ENCODE measurements around the gene SLC5A4. TPM values are rescaled to one million over a fixed set of nuclear protein-coding genes. Genes with fewer than 3 reads are reported as not detected.

The SLC5A4 gene
- total RNA-seq, 1 experiment from 2014 or later: not detected

DNA sequence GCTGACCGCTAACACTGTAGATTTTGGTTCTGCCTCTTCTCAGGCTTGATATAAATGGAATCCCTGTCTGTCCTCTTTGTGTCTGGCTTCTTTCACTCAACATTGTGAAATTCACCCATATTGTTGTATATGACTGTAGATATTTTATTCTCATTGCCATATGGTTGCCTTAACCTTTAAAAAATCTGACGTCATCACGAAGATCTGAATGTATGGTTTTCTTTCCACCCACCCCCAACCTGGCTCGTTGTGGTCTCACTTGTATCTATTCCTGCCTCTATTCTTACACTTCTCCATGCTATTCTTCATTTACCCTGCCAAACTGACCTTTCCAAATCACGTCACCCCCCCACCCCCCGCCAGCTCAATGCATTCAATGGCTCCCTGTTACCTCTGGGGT is 74.1 kb downstream of the SLC5A4 start:
- no TSS peak for BruUV-seq (replicated peaks)
- no peak overlapping the region for H2AFZ ChIP-seq
- no peak overlapping the region for H3K4me3 ChIP-seq
- POLR2A ChIA-PET (ENCODE audit: unreplicated experiment): no interaction called here
- H3K27ac ChIP-seq: no peak overlapping the region
- H3K4me1 ChIP-seq (replicated peaks; ENCODE audit: insufficient read depth): no peaks in the 10 kb centered on the region
- CTCF ChIA-PET: no interaction called here
- peaks cover 76% of the 10 kb centered on the region for H3K27me3 ChIP-seq (ENCODE audit: insufficient read depth, low read depth)
- no peaks in the 10 kb centered on the region for H3F3A ChIP-seq (ENCODE audit: insufficient read depth, low read depth)
- intact Hi-C loops (cut with micrococcal nuclease; ENCODE audit: unreplicated experiment): no loop called here
- H3K9me2 ChIP-seq (ENCODE audit: insufficient read depth): no peaks in the 10 kb centered on the region
- DNase-seq: no peak
- no peak for TF ChIP-seq EZH2 (IDR thresholded peaks at IDR 0.05; ENCODE audit: low read depth)
- TF ChIP-seq, protein P1, sequence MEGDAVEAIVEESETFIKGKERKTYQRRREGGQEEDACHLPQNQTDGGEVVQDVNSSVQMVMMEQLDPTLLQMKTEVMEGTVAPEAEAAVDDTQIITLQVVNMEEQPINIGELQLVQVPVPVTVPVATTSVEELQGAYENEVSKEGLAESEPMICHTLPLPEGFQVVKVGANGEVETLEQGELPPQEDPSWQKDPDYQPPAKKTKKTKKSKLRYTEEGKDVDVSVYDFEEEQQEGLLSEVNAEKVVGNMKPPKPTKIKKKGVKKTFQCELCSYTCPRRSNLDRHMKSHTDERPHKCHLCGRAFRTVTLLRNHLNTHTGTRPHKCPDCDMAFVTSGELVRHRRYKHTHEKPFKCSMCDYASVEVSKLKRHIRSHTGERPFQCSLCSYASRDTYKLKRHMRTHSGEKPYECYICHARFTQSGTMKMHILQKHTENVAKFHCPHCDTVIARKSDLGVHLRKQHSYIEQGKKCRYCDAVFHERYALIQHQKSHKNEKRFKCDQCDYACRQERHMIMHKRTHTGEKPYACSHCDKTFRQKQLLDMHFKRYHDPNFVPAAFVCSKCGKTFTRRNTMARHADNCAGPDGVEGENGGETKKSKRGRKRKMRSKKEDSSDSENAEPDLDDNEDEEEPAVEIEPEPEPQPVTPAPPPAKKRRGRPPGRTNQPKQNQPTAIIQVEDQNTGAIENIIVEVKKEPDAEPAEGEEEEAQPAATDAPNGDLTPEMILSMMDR (conservative IDR thresholded peaks at IDR 0.05): no peak
- H4K20me1 ChIP-seq (ENCODE audit: insufficient read depth): no peaks in the 10 kb centered on the region
- no peaks in the 10 kb centered on the region for H3K36me3 ChIP-seq (ENCODE audit: low read depth)
- no peak overlapping the region for H3K4me2 ChIP-seq
- no peaks in the 10 kb centered on the region for H3K9me3 ChIP-seq (ENCODE audit: insufficient read depth, low read depth)
- H3K79me2 ChIP-seq (ENCODE audit: low read depth): no peaks in the 10 kb centered on the region

DNA sequence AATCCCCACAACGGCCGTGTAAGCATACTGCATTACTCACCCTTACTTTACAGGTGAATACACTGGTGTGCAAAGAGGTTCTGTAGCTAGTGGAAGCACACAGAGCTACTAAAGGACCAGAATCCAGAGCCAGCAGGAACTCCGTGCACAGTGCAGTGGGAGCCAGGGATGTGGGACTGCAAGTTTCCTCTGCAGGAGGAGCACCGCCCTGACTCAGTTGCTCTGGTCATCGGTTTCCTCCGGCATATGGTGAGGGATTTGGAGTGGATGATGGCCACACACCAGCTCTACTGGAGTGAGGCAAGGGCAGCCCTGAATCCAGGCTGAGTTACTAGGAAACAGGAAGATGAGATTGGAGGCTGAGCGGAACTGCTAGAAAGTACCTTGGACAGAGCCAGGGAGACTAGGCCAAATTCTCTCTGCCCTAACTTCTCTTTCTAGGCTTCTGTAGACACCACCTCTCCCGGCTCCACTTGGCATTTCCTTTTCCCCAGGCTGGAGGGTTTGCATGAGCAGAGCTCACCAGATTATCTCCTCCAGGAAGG is 77.9 kb downstream of the SLC5A4 start:
- Histone ChIP-seq H3K9me2 (ENCODE audit: insufficient read depth) (no peaks in the 10 kb centered on the region), H3F3A (ENCODE audit: insufficient read depth, low read depth) (no peaks in the 10 kb centered on the region), H3K79me2 (ENCODE audit: low read depth) (no peaks in the 10 kb centered on the region), H3K4me1 (replicated peaks; ENCODE audit: insufficient read depth) (no peaks in the 10 kb centered on the region), H3K36me3 (ENCODE audit: low read depth) (no peaks in the 10 kb centered on the region), H3K27me3 (ENCODE audit: insufficient read depth, low read depth) (peaks cover 76% of the 10 kb centered on the region), H2AFZ (no peak overlapping the region), H3K9me3 (ENCODE audit: insufficient read depth, low read depth) (no peaks in the 10 kb centered on the region), H4K20me1 (ENCODE audit: insufficient read depth) (no peaks in the 10 kb centered on the region; the same call in 1 of the 2 replicates), H3K27ac (no peak overlapping the region), H3K4me2 (no peak overlapping the region), H3K4me3 (no peak overlapping the region)
- BruUV-seq (replicated peaks): no TSS peak
- ChIA-PET CTCF (no interaction called here), POLR2A (ENCODE audit: unreplicated experiment) (no interaction called here)
- intact Hi-C loops (cut with micrococcal nuclease; ENCODE audit: unreplicated experiment): no loop called here
- no peak for TF ChIP-seq EZH2 (IDR thresholded peaks at IDR 0.05; ENCODE audit: low read depth)
- TF ChIP-seq, protein P1 (conservative IDR thresholded peaks at IDR 0.05): no peak
- no peak for DNase-seq

DNA sequence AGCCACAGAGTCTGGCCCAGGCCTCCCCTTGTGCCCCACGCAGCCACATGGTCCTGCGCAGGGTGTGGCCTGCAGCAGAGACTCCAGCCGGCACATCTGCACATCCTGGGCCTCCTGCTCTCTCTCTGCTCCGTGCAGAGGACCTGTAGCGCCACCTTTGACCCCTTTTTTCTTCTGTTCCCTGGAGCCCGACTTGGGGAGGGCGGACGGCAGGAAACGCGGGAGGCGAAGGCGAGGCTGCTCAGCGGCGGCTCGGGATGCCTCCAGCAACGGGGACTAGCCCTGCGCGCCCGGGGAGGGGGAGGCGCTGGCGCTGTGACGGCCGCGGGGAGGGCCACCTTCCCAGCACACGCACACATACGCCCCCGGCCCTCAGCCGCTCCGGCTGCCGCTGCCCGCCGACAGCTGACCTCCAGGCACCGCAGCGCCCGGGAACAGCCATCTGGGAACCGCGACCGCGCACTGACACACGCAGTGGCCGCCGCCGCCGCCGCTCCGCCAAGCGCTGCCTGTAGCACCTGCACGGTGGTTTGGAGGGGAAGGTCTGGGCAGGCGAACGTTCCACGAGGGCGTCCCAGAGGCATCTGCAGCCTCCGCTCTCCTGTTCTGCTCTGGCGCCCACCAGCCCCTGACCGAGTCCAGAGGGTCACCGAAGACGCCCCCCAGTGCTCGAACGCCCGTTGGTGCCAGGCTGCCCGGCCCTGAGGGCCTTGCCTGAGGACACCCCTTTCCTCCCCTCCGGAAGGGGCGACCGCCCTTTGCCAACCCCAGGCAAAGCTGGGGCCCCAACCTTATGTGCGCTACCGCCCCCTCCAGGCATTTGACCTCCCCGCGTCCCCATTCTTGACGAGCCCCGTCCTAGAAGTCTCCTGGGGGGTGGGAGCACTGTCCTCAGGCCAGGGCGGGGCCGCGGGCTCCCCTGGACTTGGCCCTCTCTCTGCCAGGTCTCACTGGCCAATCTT is 79.2 kb downstream of the SLC5A4 start:
- intact Hi-C loops (cut with micrococcal nuclease; ENCODE audit: unreplicated experiment): no loop called here

More for the DNA sequence above, 79.2 kb downstream of the SLC5A4 start:
- H2AFZ ChIP-seq: no peak overlapping the region
- H3K4me1 ChIP-seq (replicated peaks; ENCODE audit: insufficient read depth): no peaks in the 10 kb centered on the region
- H3K9me2 ChIP-seq (ENCODE audit: insufficient read depth): no peaks in the 10 kb centered on the region
- H4K20me1 ChIP-seq (ENCODE audit: insufficient read depth): no peaks in the 10 kb centered on the region; the same call in 1 of the 2 replicates
- POLR2A ChIA-PET (ENCODE audit: unreplicated experiment): no interaction called here
- no peaks in the 10 kb centered on the region for H3F3A ChIP-seq (ENCODE audit: insufficient read depth, low read depth)
- no peak overlapping the region for H3K27ac ChIP-seq
- H3K27me3 ChIP-seq (ENCODE audit: insufficient read depth, low read depth): peaks cover 75% of the 10 kb centered on the region
- no TSS peak for BruUV-seq (replicated peaks)
- H3K36me3 ChIP-seq (ENCODE audit: low read depth): no peaks in the 10 kb centered on the region
- no peak for DNase-seq
- H3K79me2 ChIP-seq (ENCODE audit: low read depth): no peaks in the 10 kb centered on the region
- H3K9me3 ChIP-seq (ENCODE audit: insufficient read depth, low read depth): no peaks in the 10 kb centered on the region
- H3K4me2 ChIP-seq: no peak overlapping the region
- CTCF ChIA-PET: no interaction called here
- no peak for TF ChIP-seq EZH2 (IDR thresholded peaks at IDR 0.05; ENCODE audit: low read depth)
- TF ChIP-seq, protein P1 (conservative IDR thresholded peaks at IDR 0.05): no peak
- H3K4me3 ChIP-seq: no peak overlapping the region
